ENCODE results near the gene UBR7. TPM values are rescaled to one million over a fixed set of nuclear protein-coding genes. Genes with fewer than 3 reads are reported as not detected.

Gene UBR7
- total and polyA plus RNA-seq, 2 experiments from 2014 or later, result 12.4 to 45.3 TPM

GRCh38 chr14:93245764-93246420 lies 38.8 kb downstream of the UBR7 start (continued):
- TF ChIP-seq ZNF462 (CRISPR knock-in tag; IDR thresholded peaks at IDR 0.05) (no peak), CREB1 (CRISPR knock-in tag; IDR thresholded peaks at IDR 0.05; ENCODE audit: low read depth) (no peak), JUNB (IDR thresholded peaks at IDR 0.05; ENCODE audit: unreplicated experiment) (no peak), ZNF331 (CRISPR knock-in tag; IDR thresholded peaks at IDR 0.05; ENCODE audit: low read depth) (no peak), CTCF (conservative IDR thresholded peaks at IDR 0.05; ENCODE audit: low read depth in 2 of 2) (no peak), ETS1 (IDR thresholded peaks at IDR 0.05) (no peak)

Data from GM23338 (cell line).